ENCODE results near the gene TBC1D13. TPM values are rescaled to one million over a fixed set of nuclear protein-coding genes. Genes with fewer than 3 reads are reported as not detected.

TBC1D13 gene
- total and polyA plus RNA-seq, 9 of the 15 experiments (the other 6 are each of a cell fraction or from before 2014, with no cell fraction given) = 2.3 to 28.7 (median 11.4) TPM

GRCh38 chr9:128818839-128819715 is 32.0 kb downstream of the TBC1D13 start (continued):
- peak; percentile 48; the same call in 1 of the 2 replicates for TF ChIP-seq CEBPG (CRISPR knock-in tag; IDR thresholded peaks at IDR 0.05)
- TF ChIP-seq CEBPG (tag; conservative IDR thresholded peaks at IDR 0.05 in 1 of 2, IDR thresholded peaks at IDR 0.05 in 1 of 2) = no peak
- TF ChIP-seq ELF1 (tag; IDR thresholded peaks at IDR 0.05) = no peak
- peak; percentile 39 for TF ChIP-seq PHF20 (IDR thresholded peaks at IDR 0.05; ENCODE audit: partially characterized antibody)
- no peak for TF ChIP-seq TAL1 (IDR thresholded peaks at IDR 0.05)
- 0 out of 2 replicates have a peak, but pooled peaks have one; percentile 34 for TF ChIP-seq AFF4 (CRISPR knock-in tag; IDR thresholded peaks at IDR 0.05)
- TF ChIP-seq FOXO4 (CRISPR knock-in tag; IDR thresholded peaks at IDR 0.05) = no peak
- no peak for TF ChIP-seq ZNF561 (CRISPR knock-in tag; conservative IDR thresholded peaks at IDR 0.05)
- TF ChIP-seq RAD51 (IDR thresholded peaks at IDR 0.05; ENCODE audit: borderline replicate concordance, low read depth) = no peak
- no peak for TF ChIP-seq ZNF445 (CRISPR knock-in tag; IDR thresholded peaks at IDR 0.05; ENCODE audit: low read depth)
- no peak for TF ChIP-seq ARNT (IDR thresholded peaks at IDR 0.05)
- no peak for TF ChIP-seq IRF2 (CRISPR knock-in tag; IDR thresholded peaks at IDR 0.05)
- no peak for TF ChIP-seq NKRF (IDR thresholded peaks at IDR 0.05; ENCODE audit: borderline replicate concordance)
- TF ChIP-seq NBN (IDR thresholded peaks at IDR 0.05; ENCODE audit: low read depth) = no peak
- TF ChIP-seq HSF4 (CRISPR knock-in tag; IDR thresholded peaks at IDR 0.05; ENCODE audit: borderline replicate concordance) = no peak
- no peak for TF ChIP-seq PRDM10 (IDR thresholded peaks at IDR 0.05; ENCODE audit: partially characterized antibody)
